M059J (cell line): ENCODE data around the gene NTM. TPM values are rescaled to one million over a fixed set of nuclear protein-coding genes. Genes with fewer than 3 reads are reported as not detected.
A peak's percentile ranks its signal among the peaks of the same experiment; 100 is the strongest.

Experiments used
- DNase-seq: peaks from one replicate; pipeline ENCODE4 v3.0.0-alpha.2; 2012; ENCODE audit warnings: low read depth
- total RNA-seq: library from RNA; depleted of rRNA; stranded (reverse); fragments of >200 nt; shearing (Covaris generic); gene quantifications from 2 replicates; pipeline ENCODE4 v1.2.3, GENCODE V29; 2014

NTM gene
- total RNA-seq, 1 experiment from 2014 or later, result 1.5 TPM

DNA sequence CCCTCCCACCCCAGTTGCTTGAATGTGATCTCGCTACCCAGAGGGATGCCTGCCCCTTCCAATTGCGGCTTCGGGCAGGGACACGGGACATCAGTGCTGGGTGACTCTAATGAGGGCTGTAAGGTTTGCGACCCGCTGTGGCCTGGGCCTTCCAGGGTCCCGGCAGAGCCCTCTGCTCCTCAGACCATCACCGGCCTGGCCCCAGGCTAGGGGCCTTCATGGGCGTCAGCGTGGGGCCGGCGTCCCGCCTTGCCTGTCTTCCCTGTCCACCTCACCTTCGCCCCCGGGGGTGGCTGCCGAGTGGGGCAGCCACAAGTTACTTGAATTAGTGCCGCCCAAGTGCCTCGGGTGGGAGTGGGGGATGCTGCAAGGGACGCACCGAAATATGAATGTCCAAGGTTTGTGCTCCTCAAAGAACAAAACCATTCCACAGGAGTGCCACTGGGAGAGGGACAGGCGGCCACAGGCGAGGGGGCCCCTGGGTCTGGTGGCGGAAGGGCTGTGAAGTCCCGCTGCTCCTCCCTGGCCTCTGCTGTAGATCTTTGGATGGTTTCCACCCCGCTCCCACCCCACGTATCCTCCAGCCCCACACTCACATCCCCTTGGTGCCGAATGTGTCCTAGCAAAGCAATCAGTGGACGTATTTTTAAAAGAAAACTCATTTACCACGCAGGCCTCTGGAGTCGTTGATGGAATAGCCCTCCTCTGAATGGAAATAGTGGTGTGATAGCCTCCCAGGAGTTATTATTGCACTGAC, 317.1 kb downstream of the NTM start:
- DNase-seq, result no peak

DNA sequence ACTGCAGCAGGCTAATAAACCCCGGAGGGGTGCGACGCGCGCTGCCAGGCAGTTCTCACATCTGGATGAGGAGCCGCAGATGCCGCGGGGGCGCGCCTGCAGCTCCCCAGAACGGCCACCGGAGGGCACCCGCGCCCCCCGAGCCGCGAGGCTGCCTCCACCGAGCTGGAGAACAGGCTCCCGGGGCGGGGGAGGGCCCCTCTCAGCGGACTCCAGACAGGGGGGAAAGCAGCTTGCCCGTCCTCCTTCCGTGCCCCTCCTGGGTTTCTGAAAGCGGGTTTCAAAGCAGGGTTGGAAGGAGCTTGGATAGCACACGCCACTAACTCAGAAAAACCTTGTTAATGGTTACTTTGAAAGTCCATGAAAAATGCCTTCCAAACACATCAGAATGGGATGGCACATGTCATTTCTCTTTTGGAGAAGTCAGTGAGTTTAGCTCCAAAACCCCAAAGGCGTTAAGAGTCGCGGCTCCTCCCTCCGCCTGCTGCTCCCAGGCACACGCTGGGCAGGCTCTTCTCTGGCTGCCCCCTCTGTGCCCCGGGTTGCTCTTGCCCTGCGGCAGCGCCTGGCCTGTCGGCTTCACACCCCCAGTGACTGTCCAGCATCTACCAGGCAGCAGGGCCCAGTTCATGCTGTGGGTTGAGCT, 317.8 kb downstream of the NTM start:
- peak; percentile 31 for DNase-seq

DNA sequence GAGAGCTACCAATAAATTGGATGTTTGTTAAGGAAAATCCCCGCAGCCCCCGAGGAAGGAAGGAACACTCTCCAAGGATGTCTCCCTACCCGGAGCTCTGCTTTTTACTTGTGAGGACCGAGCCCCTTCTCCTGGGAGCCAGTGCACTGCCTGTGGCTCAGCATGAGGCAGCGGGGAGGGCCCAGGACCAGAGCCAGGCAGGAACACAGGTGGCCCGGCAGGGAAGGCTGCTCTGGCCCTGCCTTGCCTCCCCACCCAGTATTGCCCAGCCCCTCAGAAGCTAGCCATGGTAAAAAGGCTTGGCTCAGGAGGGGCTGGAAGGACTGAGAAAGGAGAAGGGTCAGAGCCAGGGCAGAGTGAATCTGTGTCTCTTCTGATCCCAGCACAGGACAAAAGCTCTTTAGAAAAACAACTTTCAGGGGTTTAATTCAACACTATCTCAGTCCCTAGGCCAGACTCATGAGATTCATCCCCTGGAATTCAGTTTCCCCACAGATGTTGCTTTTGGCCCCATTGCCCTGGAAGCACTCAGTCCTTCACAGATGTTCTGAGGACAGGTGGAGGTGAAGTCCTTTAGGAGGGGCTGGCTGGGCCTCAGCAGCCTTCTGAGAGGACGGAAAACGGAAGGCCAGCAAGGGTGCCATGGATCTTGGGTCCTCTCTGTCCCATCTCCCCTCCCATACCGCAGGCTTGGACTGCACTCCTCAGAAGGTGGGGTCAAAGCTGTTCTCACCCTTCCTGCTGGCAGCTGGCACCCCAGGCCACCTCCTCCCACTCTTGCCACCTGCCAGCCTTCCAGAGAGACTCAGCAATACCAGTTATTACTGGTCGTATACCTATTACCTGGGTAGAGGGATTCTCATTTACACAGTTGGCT, 318.9 kb downstream of the NTM start:
- no peak for DNase-seq

DNA sequence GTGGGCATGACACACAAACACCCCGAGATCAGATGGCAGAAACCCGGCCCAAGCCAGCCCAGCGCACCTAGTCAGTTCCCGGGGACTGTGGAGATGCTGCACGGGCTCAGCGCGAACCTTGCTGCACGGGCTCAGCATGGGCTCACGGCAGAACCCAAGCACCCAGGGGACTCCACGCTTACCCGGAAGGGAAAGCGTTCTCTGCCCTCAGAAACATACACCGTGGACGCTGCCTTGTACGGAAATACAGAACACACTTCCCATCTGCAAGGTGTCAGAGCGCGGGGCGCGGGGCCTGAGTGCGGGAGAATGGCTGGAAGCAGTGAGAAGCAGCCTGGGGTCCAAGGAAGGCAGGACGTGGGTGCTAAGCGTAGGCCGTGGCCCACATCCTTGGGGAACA, 319.9 kb downstream of the NTM start:
- no peak for DNase-seq

DNA sequence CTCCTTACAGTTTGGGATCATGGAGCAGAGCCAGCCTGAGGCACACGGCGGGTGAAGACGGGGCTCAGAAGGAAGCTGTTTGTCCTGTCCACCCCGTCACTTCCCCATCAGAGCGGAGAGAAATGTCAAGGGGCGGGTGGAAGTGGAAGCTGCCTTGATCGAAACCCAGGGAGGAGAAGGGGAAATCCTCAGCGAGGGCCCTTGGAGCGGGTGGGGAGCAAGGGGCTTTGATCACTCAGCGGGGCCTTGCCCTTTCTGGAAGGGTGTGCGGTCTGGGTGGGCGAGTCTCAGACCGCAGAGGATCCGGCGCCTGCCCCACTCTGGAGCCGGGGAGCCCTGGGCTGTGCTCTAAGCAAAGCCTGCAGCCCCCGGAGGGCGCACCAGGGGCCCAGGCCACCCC, 320.4 kb downstream of the NTM start:
- DNase-seq, result no peak

DNA sequence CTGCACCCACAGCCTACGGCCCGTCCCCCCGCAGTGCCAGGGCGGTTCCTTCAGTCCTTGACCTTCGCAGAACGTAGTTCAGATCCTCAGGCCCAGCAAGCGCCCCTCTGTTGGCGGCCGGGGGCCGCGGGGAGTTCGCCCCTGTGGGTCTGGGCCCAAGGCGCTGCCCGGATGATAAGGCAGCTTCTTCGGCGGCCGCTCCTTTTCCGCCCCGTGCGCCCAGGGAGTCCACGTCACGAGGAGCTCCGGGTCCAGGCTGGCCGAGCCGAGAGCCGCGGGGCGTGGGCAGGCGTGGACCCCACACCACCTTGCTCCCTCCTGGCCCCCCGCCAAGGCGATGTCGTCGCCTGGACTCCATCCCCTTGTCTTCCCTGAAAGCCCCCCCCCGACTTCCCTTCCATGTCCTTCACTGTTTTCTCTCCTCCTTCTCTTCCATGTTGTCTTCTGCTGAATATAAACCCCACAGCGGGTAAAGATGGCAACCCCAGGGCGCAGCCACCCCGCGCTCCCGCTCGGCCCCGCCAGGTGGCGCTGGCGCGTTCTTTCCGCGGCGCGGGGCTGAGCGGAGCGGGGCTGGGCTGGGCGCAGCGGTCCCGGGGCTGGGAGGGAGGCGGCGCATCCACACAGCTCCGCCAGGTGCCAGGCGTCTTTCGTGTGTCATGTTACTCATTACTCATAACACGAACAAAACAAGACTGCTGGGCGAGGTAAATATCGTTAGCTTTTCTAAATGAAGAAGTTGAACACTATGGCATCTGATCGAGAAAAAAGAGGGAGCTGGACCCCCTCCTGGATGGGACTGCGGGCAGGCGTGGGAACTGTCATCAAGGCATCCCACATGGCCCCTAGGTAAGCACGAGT, 321.0 kb downstream of the NTM start:
- no peak for DNase-seq

DNA sequence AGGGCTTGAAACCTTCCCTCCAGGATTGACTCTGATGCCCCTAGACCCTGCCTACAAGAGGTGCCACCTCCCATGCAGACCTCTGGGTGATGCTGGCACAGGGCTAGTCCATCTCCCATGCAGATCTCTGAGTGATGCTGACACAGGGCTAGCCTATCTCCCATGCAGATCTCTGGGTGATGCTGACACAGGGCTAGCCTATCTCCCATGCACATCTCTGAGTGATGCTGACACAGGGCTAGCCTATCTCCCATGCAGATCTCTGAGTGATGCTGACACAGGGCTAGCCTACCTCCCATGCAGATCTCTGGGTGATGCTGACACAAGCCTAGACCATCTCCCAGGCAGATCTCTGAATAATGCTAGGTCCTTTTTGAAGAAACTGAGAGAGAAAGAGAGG, 321.7 kb downstream of the NTM start:
- DNase-seq, result no peak

DNA sequence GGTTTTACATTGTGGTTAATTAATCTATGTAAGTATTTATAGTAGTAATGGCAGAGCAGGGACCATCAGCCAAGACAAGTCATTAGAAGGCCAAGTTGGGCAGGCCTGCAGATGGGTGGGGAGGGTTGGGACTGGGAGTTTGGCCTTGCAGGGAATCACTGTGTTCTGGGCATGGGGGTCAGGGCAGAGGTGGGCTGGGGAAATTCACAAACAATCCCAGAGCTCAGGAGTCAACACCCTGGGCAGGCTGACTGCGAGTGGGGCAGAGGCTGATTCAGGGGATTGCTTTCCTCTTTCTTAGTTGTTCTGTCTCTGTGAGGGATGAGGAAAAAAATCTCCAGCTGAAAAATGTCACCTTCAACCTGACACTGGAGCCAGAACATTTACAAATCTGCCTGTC, 322.5 kb downstream of the NTM start:
- no peak for DNase-seq

DNA sequence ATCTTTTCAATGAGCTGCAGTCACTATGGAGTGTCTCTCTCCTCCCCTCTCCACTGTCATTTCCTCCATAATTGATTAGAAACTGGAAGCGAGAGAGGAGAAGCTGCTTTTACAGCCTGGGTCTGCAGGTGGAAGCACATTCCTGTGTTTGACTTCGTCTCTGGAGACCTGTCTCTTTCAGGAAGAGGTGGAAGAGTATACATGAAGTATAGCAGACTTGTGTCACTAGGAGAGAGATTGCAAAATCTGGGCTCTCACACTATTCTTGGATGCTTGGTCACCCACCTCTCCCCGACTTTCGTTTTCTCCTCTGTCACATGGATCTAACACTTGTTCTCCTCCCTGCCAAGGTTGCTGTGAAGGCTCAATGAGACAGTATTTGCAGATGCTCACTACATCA, 323.3 kb downstream of the NTM start:
- DNase-seq, result no peak

DNA sequence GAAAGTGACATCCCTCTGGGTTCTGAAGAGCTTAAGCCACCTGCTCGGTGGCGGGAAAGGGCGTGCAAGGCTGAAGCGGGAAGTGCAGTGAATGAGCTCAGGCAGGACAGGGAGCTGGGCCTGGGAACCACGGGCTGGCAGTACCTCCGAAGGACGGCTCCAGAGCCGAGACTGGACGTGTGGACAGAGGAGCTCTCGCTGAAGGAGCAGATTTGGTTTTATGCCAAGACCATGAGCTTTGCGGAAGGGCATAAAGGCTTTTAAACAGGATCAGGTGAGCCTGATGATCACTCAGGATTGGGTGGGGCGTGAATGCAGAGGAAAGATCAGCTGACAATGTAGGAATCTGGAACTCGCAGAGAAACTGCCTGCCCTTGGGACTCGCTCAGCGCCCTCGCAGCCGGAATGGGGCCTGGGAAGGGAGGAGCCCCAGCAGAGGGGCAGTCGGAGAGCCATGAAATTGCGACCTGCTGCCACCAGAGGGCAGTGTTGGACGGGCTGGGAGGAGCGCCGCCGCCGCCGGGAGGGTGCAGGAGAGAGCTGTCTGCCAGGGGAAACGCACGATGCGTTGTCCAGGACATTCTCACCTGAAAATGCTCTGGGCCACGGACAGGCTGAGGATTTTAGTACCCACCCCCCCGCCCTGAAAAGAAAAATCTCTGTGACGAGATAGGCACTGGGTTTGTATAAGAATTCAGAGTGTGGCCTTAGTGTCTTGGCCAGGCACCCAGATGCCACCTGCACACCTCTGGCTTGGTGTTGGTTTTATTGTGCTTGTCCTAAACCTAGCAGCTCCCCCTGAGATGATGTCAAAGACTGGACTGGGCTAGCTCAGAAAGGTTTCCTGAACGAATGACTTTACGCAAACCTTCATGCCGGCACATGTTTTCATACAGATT, 324.4 kb downstream of the NTM start:
- peak; percentile 68 for DNase-seq

DNA sequence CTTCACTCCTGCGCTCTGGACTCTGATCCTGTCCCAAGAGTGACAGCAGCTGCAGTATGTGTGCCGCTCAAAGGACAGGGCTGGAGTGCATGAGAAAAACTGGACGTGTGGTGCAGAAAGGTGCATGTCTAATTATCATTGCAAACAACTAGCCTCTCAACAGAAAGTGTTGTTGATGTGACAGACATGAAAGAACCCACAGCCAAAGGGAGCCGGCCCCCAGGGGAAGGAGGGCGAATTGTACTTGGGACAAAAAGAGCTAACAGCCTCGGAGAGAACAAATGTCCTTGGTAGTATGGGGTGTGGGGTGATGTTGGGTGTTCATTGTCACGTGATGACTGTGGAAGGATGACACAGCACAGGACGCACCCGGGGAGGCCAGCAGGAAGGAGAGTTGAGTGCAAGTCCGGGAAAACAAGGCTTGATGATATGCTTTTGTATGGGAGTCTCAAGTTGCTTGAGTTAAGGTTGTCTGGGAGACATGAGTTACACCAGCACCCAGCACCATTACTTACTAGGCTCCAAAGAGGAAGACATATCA, 325.5 kb downstream of the NTM start:
- no peak for DNase-seq

DNA sequence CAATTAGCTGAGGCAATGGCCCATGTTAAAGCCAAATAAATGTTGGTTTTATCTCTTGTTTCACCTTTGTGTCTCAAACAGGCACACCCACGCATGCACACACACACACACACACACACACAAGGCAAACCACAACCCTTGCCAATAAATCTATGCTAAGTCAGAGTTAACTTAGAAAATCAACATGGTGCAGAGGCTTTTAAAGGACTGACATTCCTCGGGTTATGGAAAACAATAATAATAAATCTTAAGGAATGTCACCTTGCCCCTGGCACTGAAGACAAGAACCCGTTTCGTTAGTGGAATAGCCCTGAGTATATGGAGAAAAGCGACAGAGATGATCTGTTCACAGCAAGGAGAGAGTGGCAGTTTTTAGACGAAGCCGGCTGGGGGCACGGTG, 326.3 kb downstream of the NTM start:
- no peak for DNase-seq

DNA sequence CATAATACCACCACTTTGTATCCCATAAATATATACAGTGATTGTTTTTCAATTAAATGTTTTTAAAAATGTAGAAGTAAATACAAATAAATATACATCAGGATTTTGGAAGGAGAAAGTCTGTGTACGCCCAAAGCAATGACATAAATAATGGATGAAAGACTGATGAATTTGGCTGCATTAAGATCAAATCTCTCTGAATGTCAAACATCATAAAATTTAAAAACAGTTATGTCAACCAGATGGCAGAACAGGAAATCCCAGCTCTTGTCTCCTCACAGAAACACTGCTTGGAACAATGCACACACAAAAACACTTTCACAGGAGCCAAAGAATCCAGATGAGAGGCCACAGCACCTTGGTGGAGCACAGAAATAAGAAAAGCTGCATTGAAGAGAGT, 332.9 kb downstream of the NTM start:
- DNase-seq, result no peak

DNA sequence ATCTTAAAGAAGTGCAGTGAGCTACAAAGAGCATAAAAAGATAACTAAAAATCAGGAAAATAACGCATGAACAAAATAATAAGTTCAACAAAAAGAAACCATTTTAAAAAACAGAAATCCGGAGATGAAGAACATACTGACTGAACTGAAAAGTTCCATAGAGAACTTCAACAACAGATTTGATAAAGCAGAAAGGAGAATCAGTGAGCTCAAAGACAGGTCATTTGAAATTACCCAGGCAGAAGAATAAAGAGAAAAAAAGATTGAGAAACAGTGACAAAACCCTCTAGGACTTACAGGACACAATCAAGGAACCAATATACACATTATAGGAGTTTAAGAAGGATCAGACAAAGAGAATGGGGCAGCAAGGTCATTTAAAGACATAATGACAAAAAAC, 334.3 kb downstream of the NTM start:
- no peak for DNase-seq

DNA sequence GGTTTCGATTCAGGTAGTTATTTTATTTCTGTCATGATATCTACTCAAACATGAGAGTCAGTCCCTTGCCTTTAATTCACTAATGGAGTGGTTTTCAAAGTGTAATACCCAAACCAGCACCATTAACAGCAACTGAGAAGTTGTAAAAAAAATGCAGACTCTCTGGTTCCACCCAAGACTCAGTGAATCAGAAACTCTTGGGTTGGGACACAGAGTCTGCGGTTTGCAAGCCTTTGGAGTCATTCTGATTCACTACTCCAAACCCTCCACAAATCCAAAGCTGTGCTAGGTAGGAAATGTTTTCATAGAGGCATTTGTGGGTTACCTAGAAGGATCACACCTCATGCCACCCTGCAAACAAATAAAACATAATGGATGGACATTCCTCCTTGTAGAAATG, 340.1 kb downstream of the NTM start:
- peak; percentile 57 for DNase-seq

DNA sequence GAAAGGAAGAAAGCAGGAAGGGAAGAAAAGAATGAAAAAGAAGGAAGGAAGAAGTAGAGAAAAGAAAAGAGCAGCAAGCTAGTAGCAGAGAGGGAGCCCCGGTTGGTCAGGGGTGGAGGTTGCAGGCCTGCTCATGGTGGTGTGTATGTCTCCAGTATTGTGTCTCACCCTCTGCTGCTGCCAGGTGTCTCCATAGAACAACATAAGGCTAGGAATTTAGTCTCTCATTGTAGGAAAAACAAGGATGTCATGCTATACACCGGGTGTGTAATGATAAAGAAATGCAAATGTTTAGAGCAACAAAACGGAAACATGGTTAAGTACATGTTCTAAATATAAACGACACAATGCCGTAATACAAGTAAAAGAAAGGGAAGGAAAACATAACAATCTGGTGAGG, 342.5 kb downstream of the NTM start:
- DNase-seq, result no peak

DNA sequence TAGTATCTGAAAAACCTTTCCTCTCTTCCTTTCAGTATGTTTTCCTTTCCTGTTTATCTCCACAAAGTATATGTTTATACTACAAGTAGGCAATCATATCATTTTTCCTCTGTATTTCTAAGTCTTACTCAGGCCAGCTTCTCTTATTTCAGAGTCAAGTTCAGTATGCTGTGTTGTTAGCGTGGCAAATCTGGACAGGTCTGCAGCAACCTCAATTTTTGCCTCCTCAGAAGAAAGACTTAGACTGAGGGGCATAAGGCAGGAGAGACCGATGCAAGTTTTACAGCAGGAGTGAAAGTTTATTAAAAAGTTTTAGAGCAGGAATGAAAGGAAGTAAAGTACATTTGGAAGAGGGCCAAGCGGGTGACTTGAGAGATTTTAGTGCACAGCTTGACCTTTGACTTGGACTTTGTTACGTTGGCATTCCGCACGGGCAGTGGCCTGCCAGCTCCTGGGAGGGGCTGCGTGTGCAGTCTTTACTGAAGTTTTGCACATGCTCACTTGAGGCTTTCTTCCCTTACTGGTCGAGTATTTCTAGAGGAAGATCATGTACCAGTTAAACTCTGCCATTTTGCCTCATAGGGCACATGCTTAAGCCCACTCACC, 343.2 kb downstream of the NTM start:
- DNase-seq, result no peak

DNA sequence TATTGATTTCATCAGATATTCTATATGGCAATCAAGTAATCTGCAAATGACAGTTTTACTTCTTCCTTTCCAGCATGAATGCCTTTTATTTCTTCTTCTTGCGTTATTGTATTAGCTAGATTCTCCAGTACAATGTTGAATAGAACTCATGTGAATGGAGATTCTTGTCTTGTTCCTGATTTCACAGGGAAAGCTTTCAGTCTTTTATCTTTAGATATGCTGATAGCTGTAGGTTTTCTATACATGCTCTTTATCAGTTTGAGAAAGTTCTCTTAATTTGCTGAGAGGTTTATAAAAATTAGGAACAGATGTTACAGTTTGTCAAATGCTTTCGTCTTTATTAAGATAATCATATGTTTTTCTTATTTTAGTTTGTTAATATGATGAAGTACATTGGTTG, 347.2 kb downstream of the NTM start:
- DNase-seq, result no peak

DNA sequence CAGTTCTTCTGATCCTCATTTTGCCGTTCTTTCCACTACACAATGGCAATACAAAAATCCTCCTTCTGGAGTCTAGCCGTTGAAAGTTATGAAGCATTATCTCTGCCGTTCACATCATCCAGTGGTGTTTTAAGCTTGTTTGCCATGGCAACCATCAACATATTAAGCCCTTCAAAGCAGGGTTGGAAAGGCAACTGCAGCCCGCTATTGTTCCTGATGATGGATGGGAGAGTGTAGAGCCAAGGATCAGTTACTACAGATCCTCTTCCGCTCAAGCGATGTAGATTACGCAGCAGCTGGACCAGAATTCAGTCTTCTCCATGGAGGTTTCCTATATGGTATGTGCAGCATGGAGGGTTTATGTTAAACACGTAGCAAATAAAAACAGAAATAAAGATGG, 352.7 kb downstream of the NTM start:
- no peak for DNase-seq

DNA sequence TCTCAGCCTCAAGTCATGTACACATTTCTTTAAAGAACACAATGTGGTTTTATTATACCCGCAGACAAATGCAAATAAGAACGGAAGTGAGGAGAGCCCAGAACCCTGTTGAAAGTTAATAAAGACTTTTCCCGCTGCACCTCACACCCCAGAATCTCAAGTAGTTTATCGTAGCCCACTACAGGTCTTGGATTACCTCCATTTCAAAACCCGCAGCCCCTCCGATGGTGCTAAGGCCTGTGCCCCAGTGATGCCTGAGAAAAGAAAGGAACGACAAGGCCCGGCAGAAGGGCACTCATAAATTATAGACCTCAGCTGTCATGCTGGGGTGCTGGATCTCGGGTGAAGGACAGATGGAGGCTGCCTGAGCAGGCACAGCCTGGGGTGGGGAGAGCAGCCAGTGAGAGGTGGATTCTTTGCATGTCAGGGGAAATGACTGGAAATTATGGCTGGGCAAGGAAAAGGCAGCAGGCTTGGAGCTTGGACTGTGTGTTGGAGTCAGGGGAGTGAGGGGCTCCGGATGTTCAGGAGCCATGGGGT, 354.1 kb downstream of the NTM start:
- DNase-seq, result no peak
